Lower leg skin (tissue), 4 donors: ENCODE measurements around the gene JUNB. TPM values are rescaled to one million over a fixed set of nuclear protein-coding genes. Genes with fewer than 3 reads are reported as not detected.
A peak's percentile ranks its signal among the peaks of the same experiment; 100 is the strongest.

ENCODE experiments used
- DNase-seq, 2 donors: peaks; one replicate each; pipeline ENCODE4 v3.0.0-alpha.2; 2019; ENCODE audit warnings: low spot score in 2 of 2
- H3K4me3 ChIP-seq: fragments of 200-600 bp; sonication (generic); 2 replicates; pipeline ENCODE4 v1.5.1; 2017; ENCODE audit warnings: mild to moderate bottlenecking, low read depth; ENCODE audit not compliant: poor library complexity, severe bottlenecking
- POLR2A ChIP-seq, 2 donors: fragments of 450-650 bp; IDR thresholded peaks; one replicate each; pipeline ENCODE4 v1.6.1; 2016 to 2017; ENCODE audit warnings: antibody characterized with exemption in 2 of 2, mild to moderate bottlenecking in 1 of 2, moderate library complexity in 1 of 2
- WGBS, 2 donors: methylation state at CpG; one replicate each; pipeline ENCODE4 v1.1.5; 2018; 5-methylcytosine and 5-hydroxymethylcytosine counted together
- intact Hi-C: fragments of 100-400 bp; cut with DNase I; formaldehyde crosslinking; loops from one replicate; pipeline ENCODE4 v1.15.0; 2023; ENCODE audit warnings: low total_unique reads
- microRNA-seq, 2 donors: library from miRNA; unstranded; fragments of <30 nt; microRNA quantifications; one replicate each; pipeline ENCODE4, GENCODE V29; 2016; ENCODE audit warnings: borderline replicate concordance in 2 of 2, borderline number of aligned reads in 1 of 2
- total RNA-seq, 4 donors: library from RNA; depleted of rRNA; stranded (reverse); fragments of >200 nt; gene quantifications; one replicate each; pipeline ENCODE4 v1.1.0, GENCODE V29; 2016
- TF ChIP-seq, protein P1 (sequence below), 3 donors: fragments of 450-650 bp; IDR thresholded peaks; one replicate each; pipeline ENCODE4 v1.5.1; 2016; ENCODE audit warnings: antibody characterized with exemption in 3 of 3, mild to moderate bottlenecking in 3 of 3, moderate library complexity in 2 of 3

The JUNB gene
- total RNA-seq, 4 donors from 2014 or later = 608 to 1,091 (median 870) TPM

DNA sequence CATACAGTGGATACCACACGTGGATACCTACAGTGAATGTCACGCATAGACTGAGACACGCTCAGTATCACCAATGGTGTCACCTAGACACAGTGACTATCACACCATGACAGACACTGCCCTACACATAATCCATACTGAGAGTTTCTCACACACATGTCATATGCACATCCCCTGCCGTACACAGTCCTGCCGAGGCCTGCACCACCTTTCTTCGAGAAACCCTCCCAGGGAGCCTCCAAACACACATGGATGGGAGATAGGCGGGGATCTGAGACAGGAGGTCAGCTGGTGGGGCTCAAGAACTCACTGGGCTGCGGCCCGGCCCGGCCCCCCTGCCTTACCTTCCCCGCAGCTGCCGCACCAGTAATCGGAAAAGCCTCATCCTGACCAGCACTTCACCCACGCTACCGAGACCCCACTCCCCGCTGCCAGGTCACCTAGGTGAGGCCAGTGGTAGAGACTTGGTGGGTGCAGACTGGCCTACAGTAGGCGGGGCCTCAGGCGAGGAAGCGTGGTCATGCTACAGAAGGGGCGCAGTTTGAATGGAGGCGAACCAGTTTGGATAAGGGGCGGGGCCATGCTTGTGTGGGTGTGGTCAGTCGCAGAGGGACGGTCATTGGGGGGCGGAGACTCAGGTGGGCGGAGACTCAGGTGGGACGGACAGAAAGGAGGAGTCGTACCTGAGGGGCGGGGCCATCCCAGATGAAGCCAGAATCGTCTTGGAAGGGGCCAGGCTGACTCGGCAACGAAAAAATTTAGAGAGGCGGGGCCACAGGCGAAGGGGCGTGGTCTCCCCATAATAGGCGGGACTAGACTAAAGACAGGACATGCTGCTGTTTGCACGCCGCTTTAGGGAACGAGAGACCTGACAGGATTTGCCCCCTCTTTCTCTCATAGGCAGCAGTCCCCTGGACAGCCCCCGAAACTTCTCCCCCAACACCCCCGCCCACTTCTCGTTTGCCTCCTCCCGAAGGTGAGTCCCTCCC lies 49.1 kb downstream of the JUNB start:
- WGBS, 2 donors = 22 to 23% methylated on average over 43 of the region's 43 CpGs
- intact Hi-C loops = loop anchor here (5.0 kb wide), 1 partner anchor 73 kb away; no protein-coding TSS in a partner anchor
- peak in 1 of 2 donors; percentile 46 for DNase-seq
- H3K4me3 ChIP-seq = peak overlapping the region; percentile 16
- TF ChIP-seq, protein P1, sequence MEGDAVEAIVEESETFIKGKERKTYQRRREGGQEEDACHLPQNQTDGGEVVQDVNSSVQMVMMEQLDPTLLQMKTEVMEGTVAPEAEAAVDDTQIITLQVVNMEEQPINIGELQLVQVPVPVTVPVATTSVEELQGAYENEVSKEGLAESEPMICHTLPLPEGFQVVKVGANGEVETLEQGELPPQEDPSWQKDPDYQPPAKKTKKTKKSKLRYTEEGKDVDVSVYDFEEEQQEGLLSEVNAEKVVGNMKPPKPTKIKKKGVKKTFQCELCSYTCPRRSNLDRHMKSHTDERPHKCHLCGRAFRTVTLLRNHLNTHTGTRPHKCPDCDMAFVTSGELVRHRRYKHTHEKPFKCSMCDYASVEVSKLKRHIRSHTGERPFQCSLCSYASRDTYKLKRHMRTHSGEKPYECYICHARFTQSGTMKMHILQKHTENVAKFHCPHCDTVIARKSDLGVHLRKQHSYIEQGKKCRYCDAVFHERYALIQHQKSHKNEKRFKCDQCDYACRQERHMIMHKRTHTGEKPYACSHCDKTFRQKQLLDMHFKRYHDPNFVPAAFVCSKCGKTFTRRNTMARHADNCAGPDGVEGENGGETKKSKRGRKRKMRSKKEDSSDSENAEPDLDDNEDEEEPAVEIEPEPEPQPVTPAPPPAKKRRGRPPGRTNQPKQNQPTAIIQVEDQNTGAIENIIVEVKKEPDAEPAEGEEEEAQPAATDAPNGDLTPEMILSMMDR (IDR thresholded peaks at IDR 0.05) = no peak
- no peak for TF ChIP-seq POLR2A (IDR thresholded peaks at IDR 0.05)

DNA sequence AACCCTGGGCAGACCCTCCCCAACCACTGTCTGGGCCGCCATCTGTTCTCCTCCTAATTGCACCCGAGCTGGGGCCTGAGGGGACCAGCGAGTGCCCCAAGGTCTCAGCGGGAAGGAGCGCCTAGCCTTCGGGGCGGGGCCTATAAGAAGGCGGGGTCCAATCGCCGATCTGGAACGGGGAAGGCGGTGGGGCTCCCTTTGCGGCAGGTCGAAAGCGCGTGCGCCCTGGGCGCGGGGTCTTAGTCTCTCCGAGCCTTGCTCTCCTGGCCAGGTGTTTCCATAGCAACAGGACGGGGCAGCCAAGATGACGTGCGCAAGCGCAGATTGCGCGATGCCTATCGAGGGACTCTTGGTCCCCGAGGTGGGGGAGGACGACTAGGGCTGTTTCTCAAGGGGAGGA lies 49.8 kb downstream of the JUNB start:
- H3K4me3 ChIP-seq = peak overlapping the region; percentile 16
- no peak for DNase-seq

DNA sequence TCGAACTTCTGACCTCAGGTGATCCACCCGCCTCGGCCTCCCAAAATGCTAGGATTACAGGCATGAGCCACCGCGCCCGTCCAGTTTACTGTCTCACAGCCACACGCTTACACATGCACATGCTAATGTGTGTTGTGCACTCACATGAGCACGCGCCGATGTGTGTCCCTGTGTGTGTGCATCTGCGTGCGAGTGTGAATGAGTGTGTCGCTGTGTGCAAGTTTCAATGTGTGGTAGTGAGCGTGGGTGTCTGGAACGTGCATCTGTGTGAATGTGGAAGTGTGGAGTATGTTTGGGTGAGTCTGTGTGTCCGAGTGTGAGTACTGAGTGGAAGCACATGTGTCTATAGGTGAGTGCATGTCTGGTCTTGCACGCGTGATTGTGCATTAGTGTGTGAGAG lies 51.2 kb downstream of the JUNB start:
- 92% methylated on average over 18 of the region's 18 CpGs for WGBS, 2 donors
- intact Hi-C loops = loop anchor here (5.0 kb wide), 1 partner anchor 75 kb away; no protein-coding TSS in a partner anchor
- DNase-seq = no peak
- no peak overlapping the region for H3K4me3 ChIP-seq
- TF ChIP-seq, protein P1 (IDR thresholded peaks at IDR 0.05) = no peak
- no peak for TF ChIP-seq POLR2A (IDR thresholded peaks at IDR 0.05)

More for the DNA sequence above, 49.8 kb downstream of the JUNB start:
- intact Hi-C loops = loop anchor here (5.0 kb wide), 1 partner anchor 74 kb away; no protein-coding TSS in a partner anchor
- 2 to 10% methylated on average over 23 to 29 of the region's 29 CpGs for WGBS, 2 donors
- TF ChIP-seq POLR2A (IDR thresholded peaks at IDR 0.05) = no peak
- TF ChIP-seq, protein P1 (IDR thresholded peaks at IDR 0.05) = no peak

Small RNA genes within 50 kb of the gene (microRNA-seq; reads per million reads assigned to microRNA genes)
- gene MIR5684 = 0 reads per million in 2 donors

Other genes starting within 250 kb of the JUNB start
- 10 to 100 TPM in 1 of 4 donors, 1 to 10 TPM in 3; 6.9 to 10.1 (median 8.8) TPM for gene ZNF564, start 240.0 kb upstream of the JUNB start, total RNA-seq
- gene ZNF490, start 180.7 kb upstream of the JUNB start, total RNA-seq = 1 to 10 TPM; 5.0 to 7.3 (median 6.7) TPM
- 10 to 100 TPM; 18.6 to 31.1 (median 22.5) TPM for gene ZNF791, start 180.6 kb upstream of the JUNB start, total RNA-seq
- 10 to 100 TPM; 52.8 to 83.0 (median 74.9) TPM for gene MAN2B1, start 124.7 kb upstream of the JUNB start, total RNA-seq
- gene WDR83, start 124.7 kb upstream of the JUNB start, total RNA-seq = 10 to 100 TPM; 15.3 to 23.7 (median 19.3) TPM
- gene DHPS, start 109.6 kb upstream of the JUNB start, total RNA-seq = 100 to 1,000 TPM; 101 to 218 (median 159) TPM
- not detected for gene GNG14, start 103.5 kb upstream of the JUNB start, total RNA-seq
- gene FBXW9, start 94.9 kb upstream of the JUNB start, total RNA-seq = 10 to 100 TPM in 3 of 4 donors, 1 to 10 TPM in 1; 7.2 to 21.4 (median 13.1) TPM
- 100 to 1,000 TPM in 1 of 4 donors, 10 to 100 TPM in 3; 58.3 to 160 (median 89.9) TPM for gene TNPO2, start 67.6 kb upstream of the JUNB start, total RNA-seq
- 100 to 1,000 TPM; 358 to 439 (median 390) TPM for gene TRIR, start 56.8 kb upstream of the JUNB start, total RNA-seq
- gene GET3, start 54.0 kb upstream of the JUNB start, total RNA-seq = 10 to 100 TPM; 43.2 to 63.2 (median 53.4) TPM
- 100 to 1,000 TPM in 2 of 4 donors, 10 to 100 TPM in 2; 58.3 to 116 (median 85.5) TPM for gene BEST2, start 39.7 kb upstream of the JUNB start, total RNA-seq
- 100 to 1,000 TPM in 1 of 4 donors, 10 to 100 TPM in 3; 49.9 to 122 (median 65.8) TPM for gene HOOK2, start 15.9 kb upstream of the JUNB start, total RNA-seq
- 100 to 1,000 TPM; 266 to 459 (median 327) TPM for gene PRDX2, start 10.3 kb downstream of the JUNB start, total RNA-seq
- 1 to 10 TPM in 1 of 4 donors, not detected in 3; 1.6 TPM for gene THSD8, start 10.6 kb downstream of the JUNB start, total RNA-seq
- 1 to 10 TPM; 3.3 to 7.8 (median 5.9) TPM for gene RNASEH2A, start 15.1 kb downstream of the JUNB start, total RNA-seq
- gene RTBDN, start 43.1 kb downstream of the JUNB start, total RNA-seq = not detected
- gene MAST1, start 47.0 kb downstream of the JUNB start, total RNA-seq = 10 to 100 TPM in 2 of 4 donors, 1 to 10 TPM in 2; 5.9 to 20.8 (median 10.3) TPM
- 10 to 100 TPM; 31.8 to 50.6 (median 36.6) TPM for gene DNASE2, start 90.0 kb downstream of the JUNB start, total RNA-seq
- under 1 TPM in 1 of 4 donors, not detected in 3; 0.13 TPM for gene KLF1, start 95.7 kb downstream of the JUNB start, total RNA-seq
- 10 to 100 TPM; 19.2 to 39.5 (median 24.6) TPM for gene GCDH, start 99.7 kb downstream of the JUNB start, total RNA-seq
- gene SYCE2, start 127.8 kb downstream of the JUNB start, total RNA-seq = under 1 TPM in 1 of 4 donors, not detected in 3; 0.26 TPM
- 10 to 100 TPM; 45.9 to 71.4 (median 55.9) TPM for gene FARSA, start 142.2 kb downstream of the JUNB start, total RNA-seq
- gene CALR, start 147.1 kb downstream of the JUNB start, total RNA-seq = 100 to 1,000 TPM; 171 to 350 (median 229) TPM
- 100 to 1,000 TPM; 101 to 128 (median 105) TPM for gene RAD23A, start 154.4 kb downstream of the JUNB start, total RNA-seq
- 10 to 100 TPM; 21.8 to 42.3 (median 29.7) TPM for gene GADD45GIP1, start 165.7 kb downstream of the JUNB start, total RNA-seq
- under 1 TPM in 1 of 4 donors, not detected in 3; 0.32 TPM for gene DAND5, start 178.1 kb downstream of the JUNB start, total RNA-seq
- 100 to 1,000 TPM; 119 to 177 (median 136) TPM for gene NFIX, start 204.0 kb downstream of the JUNB start, total RNA-seq